Measurements from ENCODE around the gene ABHD14A.
"Not testable (repeated sequence)": the region's sequence is repeated elsewhere in the genome, so short reads cannot be mapped to it uniquely, and the experiment has no call there.

ABHD14A gene

GRCh38 chr3:51974277-51974962 is 444 bp upstream of the ABHD14A start:
- no peak for DNase-seq

GRCh38 chr3:51975852-51976549 is 1.1 kb downstream of the ABHD14A start:
- no peak for DNase-seq

- DNase-seq: no peak
Observed at GRCh38 chr3:51977446-51978142, 2.7 kb downstream of the ABHD14A start.

GRCh38 chr3:51978143-51978502 is 3.3 kb downstream of the ABHD14A start:
- DNase-seq: no peak

GRCh38 chr3:51980253-51980652 is 5.4 kb downstream of the ABHD14A start:
- no peak for DNase-seq

- no peak for DNase-seq
Observed at GRCh38 chr3:51982352-51982837, 7.5 kb downstream of the ABHD14A start.

GRCh38 chr3:51982838-51983577 is 8.1 kb downstream of the ABHD14A start, which contains the start of gene ACY1:
TSS of gene ACY1 (plus strand) at chr3:51983535. CDS start at chr3:51984065, 530 bp downstream.
- DNase-seq: peak; percentile 68

GRCh38 chr3:51983578-51984268 is 8.9 kb downstream of the ABHD14A start:
- no peak for DNase-seq

GRCh38 chr3:51984269-51984647 is 9.4 kb downstream of the ABHD14A start:
- DNase-seq: no peak

- DNase-seq: no peak
Observed at GRCh38 chr3:51985063-51985462, 10.2 kb downstream of the ABHD14A start.

- no peak for DNase-seq
Observed at GRCh38 chr3:51986010-51986947, 11.4 kb downstream of the ABHD14A start.

GRCh38 chr3:51987568-51987967 is 12.7 kb downstream of the ABHD14A start:
- DNase-seq: no peak

- no peak for DNase-seq
Observed at GRCh38 chr3:51988286-51989146, 13.7 kb downstream of the ABHD14A start.

- not testable (repeated sequence) for DNase-seq
Observed at GRCh38 chr3:51990501-51990971, 15.7 kb downstream of the ABHD14A start.

GRCh38 chr3:51992017-51992682 is 17.3 kb downstream of the ABHD14A start:
- DNase-seq: no peak

GRCh38 chr3:51993657-51994056 is 18.8 kb downstream of the ABHD14A start:
- not testable (repeated sequence) for DNase-seq

GRCh38 chr3:51994530-51994929 is 19.7 kb downstream of the ABHD14A start:
- DNase-seq: no peak

- peak; percentile 89 for DNase-seq
Observed at GRCh38 chr3:51995346-51996163, 20.7 kb downstream of the ABHD14A start, which contains the start of gene RPL29. TSS of gene RPL29 (minus strand) at chr3:51995895. CDS start at chr3:51995461, 434 bp downstream.

All from activated CD8-positive, alpha-beta memory T cell treated with anti-CD3 and anti-CD28 coated beads, Interleukin-2, amount 50 U/mL, for 4 hours (primary cell).